Cortex of kidney (tissue), 1 donor: ENCODE data around the gene AICDA.

ENCODE experiments used
- DNase-seq: peaks from one replicate; lab custom pipeline; 2025; lab: John Stamatoyannopoulos, UW

Gene AICDA

GRCh38 chr12:8554451-8555195, 58.0 kb downstream of the AICDA start:
- DNase-seq = no peak

- DNase-seq = no peak
Measured at GRCh38 chr12:8553088-8553627, 59.5 kb downstream of the AICDA start.
